ENCODE results near the gene ALKBH1. TPM values are rescaled to one million over a fixed set of nuclear protein-coding genes. Genes with fewer than 3 reads are reported as not detected.

The ALKBH1 gene
- total and polyA plus RNA-seq, 2 of the 13 experiments (the other 11 are each of a cell fraction or from before 2014, with no cell fraction given) = 12.5 to 14.3 TPM

DNA sequence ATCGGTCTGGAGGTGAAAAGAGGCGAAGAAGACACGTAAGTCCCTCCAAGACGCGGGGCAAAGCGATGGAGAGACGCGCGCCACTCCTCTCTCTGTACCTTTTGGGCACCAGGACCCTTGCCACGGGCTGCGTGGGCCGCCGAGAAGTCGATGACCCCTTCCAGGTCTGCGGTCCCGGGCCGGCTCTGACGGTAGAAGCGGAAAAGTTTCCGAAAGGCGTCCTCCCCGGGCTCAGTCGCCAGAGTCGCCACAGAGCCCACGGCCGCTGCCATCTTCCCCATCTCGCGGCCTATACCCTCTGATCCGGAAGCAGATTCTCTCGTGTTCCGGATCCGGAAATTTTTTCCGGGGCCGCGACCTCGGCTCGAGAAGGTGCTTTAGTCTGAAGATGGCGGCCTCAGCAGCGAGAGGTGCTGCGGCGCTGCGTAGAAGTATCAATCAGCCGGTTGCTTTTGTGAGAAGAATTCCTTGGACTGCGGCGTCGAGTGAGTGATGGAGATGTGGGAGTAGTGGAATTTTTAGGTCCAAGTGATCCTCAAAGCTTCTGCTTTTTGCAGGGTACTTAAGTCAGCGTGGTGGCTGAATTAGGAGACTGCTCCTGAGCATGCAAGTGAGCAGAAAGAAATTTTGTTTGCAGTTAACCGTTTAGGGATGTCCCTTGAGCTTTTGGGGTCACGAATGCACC lies at the start of gene ALKBH1, which contains the start of gene SLIRP (continued):
- TF ChIP-seq, protein P1, sequence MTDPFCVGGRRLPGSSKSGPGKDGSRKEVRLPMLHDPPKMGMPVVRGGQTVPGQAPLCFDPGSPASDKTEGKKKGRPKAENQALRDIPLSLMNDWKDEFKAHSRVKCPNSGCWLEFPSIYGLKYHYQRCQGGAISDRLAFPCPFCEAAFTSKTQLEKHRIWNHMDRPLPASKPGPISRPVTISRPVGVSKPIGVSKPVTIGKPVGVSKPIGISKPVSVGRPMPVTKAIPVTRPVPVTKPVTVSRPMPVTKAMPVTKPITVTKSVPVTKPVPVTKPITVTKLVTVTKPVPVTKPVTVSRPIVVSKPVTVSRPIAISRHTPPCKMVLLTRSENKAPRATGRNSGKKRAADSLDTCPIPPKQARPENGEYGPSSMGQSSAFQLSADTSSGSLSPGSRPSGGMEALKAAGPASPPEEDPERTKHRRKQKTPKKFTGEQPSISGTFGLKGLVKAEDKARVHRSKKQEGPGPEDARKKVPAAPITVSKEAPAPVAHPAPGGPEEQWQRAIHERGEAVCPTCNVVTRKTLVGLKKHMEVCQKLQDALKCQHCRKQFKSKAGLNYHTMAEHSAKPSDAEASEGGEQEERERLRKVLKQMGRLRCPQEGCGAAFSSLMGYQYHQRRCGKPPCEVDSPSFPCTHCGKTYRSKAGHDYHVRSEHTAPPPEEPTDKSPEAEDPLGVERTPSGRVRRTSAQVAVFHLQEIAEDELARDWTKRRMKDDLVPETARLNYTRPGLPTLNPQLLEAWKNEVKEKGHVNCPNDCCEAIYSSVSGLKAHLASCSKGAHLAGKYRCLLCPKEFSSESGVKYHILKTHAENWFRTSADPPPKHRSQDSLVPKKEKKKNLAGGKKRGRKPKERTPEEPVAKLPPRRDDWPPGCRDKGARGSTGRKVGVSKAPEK (CRISPR knock-in tag; IDR thresholded peaks at IDR 0.05; ENCODE audit: borderline replicate concordance) = no peak
- TF ChIP-seq ZBTB8A (CRISPR knock-in tag; IDR thresholded peaks at IDR 0.05; ENCODE audit: borderline replicate concordance, low read depth) = no peak
- no peak for TF ChIP-seq TMF1 (CRISPR knock-in tag; IDR thresholded peaks at IDR 0.05; ENCODE audit: low read depth)
- no peak for TF ChIP-seq SETDB1 (CRISPR knock-in tag; IDR thresholded peaks at IDR 0.05; ENCODE audit: borderline replicate concordance)
- peak; percentile 27; the same call in 1 of the 2 replicates for TF ChIP-seq BCL6 (CRISPR knock-in tag; IDR thresholded peaks at IDR 0.05)
- 0 out of 2 replicates have a peak, but pooled peaks have one; percentile 27 for TF ChIP-seq GFI1 (CRISPR knock-in tag; IDR thresholded peaks at IDR 0.05; ENCODE audit: borderline replicate concordance)
- TF ChIP-seq KDM5A (IDR thresholded peaks at IDR 0.05; ENCODE audit: borderline replicate concordance, low read length) = peak; percentile 97
- TF ChIP-seq, protein P2, sequence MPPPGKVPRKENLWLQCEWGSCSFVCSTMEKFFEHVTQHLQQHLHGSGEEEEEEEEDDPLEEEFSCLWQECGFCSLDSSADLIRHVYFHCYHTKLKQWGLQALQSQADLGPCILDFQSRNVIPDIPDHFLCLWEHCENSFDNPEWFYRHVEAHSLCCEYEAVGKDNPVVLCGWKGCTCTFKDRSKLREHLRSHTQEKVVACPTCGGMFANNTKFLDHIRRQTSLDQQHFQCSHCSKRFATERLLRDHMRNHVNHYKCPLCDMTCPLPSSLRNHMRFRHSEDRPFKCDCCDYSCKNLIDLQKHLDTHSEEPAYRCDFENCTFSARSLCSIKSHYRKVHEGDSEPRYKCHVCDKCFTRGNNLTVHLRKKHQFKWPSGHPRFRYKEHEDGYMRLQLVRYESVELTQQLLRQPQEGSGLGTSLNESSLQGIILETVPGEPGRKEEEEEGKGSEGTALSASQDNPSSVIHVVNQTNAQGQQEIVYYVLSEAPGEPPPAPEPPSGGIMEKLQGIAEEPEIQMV (CRISPR knock-in tag; IDR thresholded peaks at IDR 0.05; ENCODE audit: low read depth) = no peak
- TF ChIP-seq MED8 (CRISPR knock-in tag; IDR thresholded peaks at IDR 0.05; ENCODE audit: insufficient replicate concordance) = peak; percentile 44
- peak; percentile 75 for TF ChIP-seq TBL1XR1 (IDR thresholded peaks at IDR 0.05; ENCODE audit: borderline replicate concordance, low read length, partially characterized antibody)
- no peak for TF ChIP-seq ZKSCAN1 (IDR thresholded peaks at IDR 0.05; ENCODE audit: low read length)
- peak in 1 of 2 experiments; percentile 82; a peak in 2 of 4 replicates for TF ChIP-seq KLF16 (CRISPR knock-in tag; IDR thresholded peaks at IDR 0.05)
- TF ChIP-seq MYC (CRISPR knock-in tag; IDR thresholded peaks at IDR 0.05; ENCODE audit: borderline replicate concordance) = peak; percentile 90
- peak; percentile 72 for TF ChIP-seq ETV5 (CRISPR knock-in tag; IDR thresholded peaks at IDR 0.05; ENCODE audit: borderline replicate concordance)
- no peak for TF ChIP-seq ZNF10 (CRISPR knock-in tag; IDR thresholded peaks at IDR 0.05; ENCODE audit: borderline replicate concordance, low read depth)
- TF ChIP-seq, protein P3, sequence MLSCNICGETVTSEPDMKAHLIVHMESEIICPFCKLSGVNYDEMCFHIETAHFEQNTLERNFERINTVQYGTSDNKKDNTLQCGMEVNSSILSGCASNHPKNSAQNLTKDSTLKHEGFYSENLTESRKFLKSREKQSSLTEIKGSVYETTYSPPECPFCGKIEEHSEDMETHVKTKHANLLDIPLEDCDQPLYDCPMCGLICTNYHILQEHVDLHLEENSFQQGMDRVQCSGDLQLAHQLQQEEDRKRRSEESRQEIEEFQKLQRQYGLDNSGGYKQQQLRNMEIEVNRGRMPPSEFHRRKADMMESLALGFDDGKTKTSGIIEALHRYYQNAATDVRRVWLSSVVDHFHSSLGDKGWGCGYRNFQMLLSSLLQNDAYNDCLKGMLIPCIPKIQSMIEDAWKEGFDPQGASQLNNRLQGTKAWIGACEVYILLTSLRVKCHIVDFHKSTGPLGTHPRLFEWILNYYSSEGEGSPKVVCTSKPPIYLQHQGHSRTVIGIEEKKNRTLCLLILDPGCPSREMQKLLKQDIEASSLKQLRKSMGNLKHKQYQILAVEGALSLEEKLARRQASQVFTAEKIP (CRISPR knock-in tag; IDR thresholded peaks at IDR 0.05; ENCODE audit: borderline replicate concordance) = no peak
- TF ChIP-seq SRY (CRISPR knock-in tag; IDR thresholded peaks at IDR 0.05) = peak; percentile 93
- TF ChIP-seq, protein P4, sequence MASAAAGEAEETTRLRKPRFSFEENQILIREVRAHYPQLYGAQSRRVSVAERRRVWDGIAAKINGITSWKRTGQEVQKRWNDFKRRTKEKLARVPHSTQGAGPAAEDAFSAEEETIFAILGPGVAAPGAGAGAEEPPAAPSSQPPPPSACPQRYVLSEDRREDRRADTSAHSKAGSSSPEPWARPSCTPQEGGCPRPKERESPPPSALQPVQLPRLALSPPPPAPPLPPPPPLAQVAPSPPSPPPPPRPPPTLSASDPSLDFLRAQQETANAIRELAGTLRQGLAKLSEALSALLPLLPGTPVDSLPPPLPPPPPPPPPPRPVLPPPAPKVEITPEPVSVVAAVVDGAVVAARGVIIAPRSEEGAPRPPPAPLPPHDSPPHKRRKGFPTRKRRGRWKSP (CRISPR knock-in tag; IDR thresholded peaks at IDR 0.05) = peak; percentile 57; the same call in 1 of the 2 replicates
- TF ChIP-seq, protein P5, sequence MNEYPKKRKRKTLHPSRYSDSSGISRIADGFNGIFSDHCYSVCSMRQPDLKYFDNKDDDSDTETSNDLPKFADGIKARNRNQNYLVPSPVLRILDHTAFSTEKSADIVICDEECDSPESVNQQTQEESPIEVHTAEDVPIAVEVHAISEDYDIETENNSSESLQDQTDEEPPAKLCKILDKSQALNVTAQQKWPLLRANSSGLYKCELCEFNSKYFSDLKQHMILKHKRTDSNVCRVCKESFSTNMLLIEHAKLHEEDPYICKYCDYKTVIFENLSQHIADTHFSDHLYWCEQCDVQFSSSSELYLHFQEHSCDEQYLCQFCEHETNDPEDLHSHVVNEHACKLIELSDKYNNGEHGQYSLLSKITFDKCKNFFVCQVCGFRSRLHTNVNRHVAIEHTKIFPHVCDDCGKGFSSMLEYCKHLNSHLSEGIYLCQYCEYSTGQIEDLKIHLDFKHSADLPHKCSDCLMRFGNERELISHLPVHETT (CRISPR knock-in tag; conservative IDR thresholded peaks at IDR 0.05) = no peak
- no peak for TF ChIP-seq RFX3 (CRISPR knock-in tag; IDR thresholded peaks at IDR 0.05)
